ENCODE data around the gene GPR161. TPM values are rescaled to one million over a fixed set of nuclear protein-coding genes. Genes with fewer than 3 reads are reported as not detected.

GPR161 gene
- total RNA-seq, 1 donor from 2014 or later, result 93.4 TPM

DNA sequence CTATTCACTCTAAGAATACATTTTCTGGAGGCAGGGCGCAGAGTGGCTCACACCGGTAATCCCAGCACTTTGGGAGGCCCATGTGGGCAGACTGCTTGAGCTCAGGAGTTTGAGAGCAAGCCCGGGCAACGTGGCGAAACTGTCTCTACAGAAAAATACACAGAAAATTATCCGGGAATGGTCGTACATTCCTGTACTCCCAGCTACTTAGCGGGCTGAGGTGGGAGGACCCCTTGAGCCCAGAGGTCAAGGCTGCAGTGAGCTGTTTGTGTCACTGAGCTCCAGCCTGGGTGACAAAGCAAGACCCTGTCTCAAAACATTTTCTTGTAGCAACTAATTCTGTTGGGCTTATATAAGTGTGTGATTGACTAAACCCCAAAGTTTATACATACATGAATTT, 30.5 kb downstream of the GPR161 start:
- DNase-seq, result no peak

DNA sequence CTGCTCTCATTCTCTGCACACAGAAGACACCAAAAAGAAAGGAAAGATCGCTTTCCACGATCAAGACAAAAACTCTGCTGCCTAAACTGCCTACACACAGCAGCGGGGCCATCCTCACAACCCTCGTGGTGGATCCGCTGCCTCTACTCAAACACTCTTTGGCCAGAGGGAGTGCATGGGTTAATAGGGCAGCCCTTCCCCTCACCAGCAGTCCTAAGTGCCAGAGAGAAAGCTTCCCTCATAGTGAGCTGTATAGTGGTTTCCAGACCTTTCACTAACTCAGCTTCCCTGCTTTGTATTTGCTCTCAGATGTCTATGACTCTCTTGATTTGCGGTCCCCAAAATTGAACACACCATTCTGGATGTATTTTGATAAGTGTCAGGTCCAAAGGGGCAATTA, 30.9 kb downstream of the GPR161 start:
- DNase-seq, result no peak

GRCh38 chr1:168104535-168104934, 32.2 kb downstream of the GPR161 start:
- no peak for DNase-seq

DNA sequence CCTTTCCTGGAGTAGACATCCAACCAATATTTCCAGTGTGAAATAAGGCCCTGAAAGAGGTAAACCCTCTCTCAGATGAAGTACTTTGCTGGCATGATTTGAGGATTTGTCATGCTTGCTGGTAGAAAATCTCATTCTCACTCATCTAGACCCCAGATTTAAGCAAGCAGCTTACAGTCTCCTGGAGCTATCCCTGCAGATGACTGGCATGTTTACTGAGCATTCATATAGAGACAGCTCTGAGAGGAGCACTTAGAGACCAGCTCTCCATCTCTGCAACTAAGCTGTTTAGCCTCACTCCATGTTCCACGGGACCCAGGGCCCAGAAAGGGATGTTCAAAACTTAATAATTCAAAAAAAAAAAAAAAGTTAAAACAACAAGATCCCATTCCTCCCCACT, 34.2 kb downstream of the GPR161 start:
- DNase-seq, result no peak

GRCh38 chr1:168101336-168101735, 35.4 kb downstream of the GPR161 start:
- DNase-seq, result no peak

DNA sequence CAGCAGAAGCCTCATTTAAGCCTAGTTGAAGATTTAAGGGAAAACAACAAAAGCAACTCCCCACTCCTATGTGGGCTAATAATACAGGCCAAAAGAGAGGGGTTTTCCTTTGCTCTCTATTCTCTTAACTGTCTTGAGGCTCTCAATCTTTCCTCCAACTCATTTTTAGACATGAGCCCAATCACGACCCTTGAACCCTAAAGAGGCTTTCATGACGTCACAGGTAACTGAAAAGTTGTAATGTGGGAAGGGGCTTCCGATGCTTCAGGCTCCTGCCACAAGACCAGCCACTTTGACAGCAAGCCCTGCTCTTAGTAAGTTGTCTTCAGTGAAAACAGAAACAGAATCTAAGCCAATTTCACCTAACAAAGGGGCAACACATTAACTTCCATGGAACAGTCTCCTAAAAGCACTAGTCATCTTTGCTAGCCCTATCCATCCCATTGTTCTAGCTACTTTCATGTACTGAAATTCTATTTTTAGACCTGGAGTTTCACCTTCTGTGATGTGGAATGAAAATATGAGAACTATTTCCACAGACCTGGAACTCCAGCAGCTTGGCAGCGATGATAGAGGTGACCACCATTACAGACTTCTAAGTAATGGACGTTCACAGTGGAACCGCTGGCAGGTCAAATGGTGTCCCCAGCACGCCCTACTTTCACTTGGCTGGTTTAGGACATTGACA, 36.3 kb downstream of the GPR161 start:
- no peak for DNase-seq

DNA sequence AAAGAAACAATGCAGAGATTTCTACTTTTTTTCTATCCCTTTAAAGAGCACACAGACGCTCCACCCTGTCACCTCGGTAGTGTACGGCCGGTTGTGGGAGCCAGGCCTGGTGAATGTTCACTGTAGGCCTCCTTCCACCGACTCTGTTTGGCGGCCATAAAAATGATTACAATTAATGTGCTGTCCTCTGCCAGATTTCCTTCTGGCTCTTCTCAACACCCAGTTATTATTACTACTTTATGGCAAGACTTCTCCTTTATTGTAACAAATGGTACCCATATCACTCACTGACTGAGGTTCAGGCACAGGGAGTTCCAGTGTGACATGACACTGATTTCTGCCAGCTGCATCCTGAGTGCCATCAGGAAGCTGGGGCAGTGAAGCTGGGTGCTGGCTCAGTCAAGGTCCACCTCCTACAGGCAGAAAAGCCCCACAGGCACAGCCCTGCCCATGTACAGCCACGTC, 37.4 kb downstream of the GPR161 start:
- no peak for DNase-seq

GRCh38 chr1:168098534-168099320, 38.0 kb downstream of the GPR161 start:
- no peak for DNase-seq

- no peak for DNase-seq
Measured at GRCh38 chr1:168097921-168098528, 38.7 kb downstream of the GPR161 start.

DNA sequence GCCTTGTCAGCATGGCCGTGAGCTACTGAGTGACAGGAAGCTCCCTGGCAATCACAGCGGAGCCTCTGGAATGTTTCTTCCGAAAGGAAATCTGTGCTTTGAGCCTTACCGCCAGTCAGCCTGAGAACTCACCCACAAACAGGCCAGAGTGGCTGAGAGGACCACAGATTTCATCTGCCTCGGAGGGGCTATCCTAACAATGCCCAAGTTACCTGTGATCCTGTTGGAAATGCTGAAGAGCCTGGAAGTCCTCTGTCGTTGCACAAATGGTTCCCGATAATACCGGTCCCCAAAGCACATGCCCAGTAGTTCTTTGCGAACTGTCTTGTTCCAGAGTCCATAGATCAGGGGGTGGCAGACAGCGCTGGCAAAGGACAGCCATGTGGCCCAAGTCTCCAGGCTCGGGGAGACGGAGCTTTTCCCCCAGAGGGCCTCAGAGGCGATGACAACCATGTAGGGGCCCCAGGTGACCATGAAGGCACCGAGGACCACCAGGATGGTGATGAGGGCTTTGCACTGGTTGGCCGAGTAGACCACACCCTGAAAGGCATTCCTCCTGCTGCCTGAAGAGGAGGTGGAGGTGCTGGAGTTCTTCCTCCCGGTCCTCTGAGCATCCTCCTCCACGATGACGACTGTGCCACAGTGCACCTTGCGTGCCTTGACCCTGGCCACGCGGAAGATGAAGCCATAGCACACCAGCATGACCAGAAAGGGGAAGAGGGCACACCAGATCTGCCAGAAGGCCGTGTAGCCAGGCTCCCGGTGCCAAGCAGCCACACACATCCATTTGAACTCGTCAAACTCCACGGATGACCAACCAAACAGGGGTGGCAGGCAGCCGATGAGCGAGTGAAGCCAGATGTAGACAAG, 40.2 kb downstream of the GPR161 start:
- no peak for DNase-seq

DNA sequence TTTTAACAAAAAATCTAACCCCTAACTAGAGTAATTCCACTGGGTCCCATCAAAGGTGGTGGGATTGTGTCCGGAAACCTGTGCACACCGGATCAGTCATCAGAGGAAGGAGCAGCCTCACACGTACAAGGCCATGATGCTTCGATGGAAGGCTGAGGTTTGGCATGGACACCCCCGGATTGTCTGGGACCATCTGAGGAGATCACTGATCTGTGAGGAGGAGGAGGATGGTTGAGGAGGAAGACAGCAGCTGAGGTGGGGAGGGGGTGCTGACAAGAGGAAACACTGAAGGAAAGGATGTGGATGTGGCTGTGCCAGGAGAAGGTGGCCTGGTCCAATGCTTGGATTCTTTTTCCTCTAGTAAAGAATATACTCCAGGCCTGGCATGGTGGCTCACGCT, 41.3 kb downstream of the GPR161 start:
- DNase-seq, result no peak

DNA sequence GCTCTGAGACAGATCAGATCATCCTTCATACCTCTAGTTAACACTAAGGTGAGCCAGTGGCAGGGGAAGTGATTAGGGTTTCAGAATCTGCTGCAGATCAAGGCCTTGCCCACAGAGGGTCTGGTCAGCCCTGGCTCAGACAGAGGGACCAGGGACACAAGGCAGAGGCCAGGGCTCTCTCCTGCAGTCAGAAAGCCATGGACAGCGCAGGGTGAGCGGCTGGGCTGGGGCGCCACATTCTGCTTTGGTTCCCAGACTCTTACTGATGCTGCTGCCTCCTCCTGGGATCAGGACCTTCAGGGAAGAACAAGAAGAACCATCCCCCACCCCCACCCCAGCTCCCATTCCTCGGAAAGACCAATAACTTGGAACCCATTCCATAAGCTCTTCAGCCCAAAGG, 43.1 kb downstream of the GPR161 start:
- DNase-seq, result no peak

DNA sequence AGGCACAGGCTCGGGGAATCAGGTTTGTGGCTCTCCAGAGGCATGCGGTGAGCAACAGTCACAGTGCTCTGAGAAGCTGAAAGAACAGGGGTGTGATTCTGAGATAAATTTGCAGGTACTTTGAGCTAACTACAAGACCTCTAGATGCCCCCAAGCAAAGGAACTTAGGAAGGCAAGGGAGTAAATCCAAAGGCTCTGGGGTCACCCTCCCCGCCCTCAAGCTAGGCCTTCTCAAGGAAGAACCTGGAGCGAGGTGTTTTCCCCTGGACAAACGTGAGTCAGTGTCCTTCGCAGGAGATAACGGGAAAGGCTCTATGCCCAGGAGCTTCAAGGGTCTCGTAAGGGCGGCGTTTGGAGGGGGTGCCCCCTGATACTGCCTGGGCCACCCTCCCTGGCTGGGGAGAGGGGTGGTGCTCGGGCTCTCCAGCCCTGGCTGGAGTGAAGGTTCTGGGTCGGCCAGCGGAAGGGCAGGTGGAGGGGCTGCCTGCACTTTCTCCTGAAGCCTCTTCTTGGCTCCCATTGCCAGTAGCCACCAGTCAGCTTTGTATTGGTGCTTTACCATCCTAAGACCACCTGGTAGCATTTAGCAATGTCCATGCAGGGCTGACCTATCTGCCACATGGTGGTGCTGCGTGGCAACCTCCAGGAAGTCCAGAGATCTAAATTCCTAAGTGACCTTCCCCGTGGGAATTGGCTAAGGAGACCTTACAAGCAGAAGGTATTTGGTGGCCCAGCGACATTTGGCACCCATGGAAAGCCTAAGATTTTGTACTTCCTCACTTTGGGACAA, 44.0 kb downstream of the GPR161 start:
- no peak for DNase-seq

DNA sequence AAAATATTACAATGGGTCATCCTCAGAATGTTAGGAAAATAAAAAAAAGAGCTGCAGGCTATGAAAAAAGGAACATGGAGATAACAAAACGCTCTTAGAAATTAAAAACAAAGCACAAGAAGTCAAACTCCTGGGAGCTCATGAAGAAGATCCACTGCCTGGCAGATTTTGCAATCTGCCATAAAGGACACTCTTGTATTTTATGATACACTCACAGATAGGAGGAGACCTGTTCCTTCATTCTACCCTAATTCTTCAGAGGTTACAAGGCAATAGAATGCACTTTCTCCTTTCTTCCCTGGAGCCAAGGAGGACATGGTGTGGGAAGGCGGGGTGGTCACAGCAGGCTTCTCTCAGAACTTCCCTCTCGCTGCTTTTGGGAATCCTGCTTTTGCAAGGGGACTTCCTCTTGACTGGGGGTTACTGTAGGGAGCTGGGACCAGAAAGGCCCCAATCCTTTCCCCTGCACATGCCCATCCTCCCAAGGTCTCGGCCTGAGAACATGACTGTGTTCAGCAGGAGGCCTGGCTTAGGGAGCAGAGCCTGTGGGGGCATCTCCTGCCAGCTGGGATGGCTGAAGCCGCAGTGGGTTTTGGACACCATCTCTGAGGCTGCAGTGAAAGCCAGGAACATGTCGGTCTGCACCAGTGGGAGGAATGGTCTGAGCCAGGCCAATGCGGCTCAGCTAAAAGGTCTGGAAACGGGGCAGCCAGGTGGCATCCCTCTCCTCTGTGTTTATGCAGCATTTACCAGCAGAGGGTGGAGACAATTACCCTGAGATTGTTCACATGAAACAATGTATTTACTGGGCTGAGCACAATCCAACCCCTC, 44.8 kb downstream of the GPR161 start:
- DNase-seq, result no peak

- no peak for DNase-seq
Measured at GRCh38 chr1:168091063-168091462, 45.7 kb downstream of the GPR161 start.

- DNase-seq, result no peak
Measured at GRCh38 chr1:168090395-168090794, 46.3 kb downstream of the GPR161 start.

DNA sequence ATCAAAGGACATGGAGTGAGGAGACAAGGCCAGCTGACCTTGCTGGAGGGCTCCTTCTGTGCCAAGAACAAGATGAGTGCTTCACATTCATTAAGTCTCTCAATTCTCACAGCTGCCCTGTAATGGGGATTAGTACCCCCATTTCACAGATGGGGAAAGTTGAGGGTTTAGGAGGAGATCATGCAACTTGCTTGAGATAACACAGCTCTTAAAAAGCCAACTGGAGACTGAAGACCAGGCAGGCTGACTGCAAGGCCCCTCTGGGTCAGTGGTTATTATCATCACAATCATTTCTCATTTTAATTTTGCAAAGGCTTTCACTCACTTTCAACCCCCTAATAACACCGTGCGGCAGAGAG, 46.8 kb downstream of the GPR161 start:
- DNase-seq, result no peak

DNA sequence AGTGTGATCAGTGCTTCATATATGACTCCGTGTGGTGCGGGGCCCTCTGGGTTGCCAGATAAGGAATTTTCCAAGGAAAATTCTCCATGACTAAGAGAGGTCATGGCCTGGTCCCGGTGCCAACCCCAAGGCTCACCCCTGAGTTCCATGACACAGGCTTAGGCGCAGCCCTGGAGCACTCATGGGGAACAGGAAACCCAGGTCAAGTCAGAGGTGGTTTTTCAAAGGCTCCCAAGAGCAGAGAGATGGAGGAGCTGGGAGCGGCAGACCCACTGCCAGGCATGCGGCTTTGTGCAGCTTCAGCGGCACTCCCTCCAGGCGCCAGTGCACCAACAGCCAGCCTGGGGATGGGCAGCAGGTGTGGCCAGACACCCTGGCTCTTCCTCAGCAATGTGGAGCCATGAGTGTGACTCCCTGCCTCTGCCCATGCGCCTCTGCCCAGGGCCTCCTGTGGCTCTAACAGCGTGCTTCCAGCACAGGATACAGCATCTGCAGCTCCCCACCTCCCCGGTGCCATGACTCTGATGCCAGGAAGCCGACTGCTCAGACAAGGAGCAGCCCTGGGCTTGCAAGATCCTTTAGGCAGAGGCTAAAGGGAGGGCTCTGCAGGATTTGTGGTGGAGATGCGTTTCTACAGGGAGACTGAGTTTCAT, 47.3 kb downstream of the GPR161 start:
- no peak for DNase-seq

- DNase-seq, result no peak
Measured at GRCh38 chr1:168088511-168089325, 48.0 kb downstream of the GPR161 start.
